Dermis microvascular lymphatic vessel endothelial cell (primary cell): ENCODE data around the gene C3orf20. TPM values are rescaled to one million over a fixed set of nuclear protein-coding genes. Genes with fewer than 3 reads are reported as not detected.

ENCODE experiments used
- DNase-seq, 2 donors: peaks; one replicate each; pipeline versions ENCODE4 v3.0.0 to v3.0.0-alpha.2; 2010; ENCODE audit warnings: low read depth in 2 of 2
- total RNA-seq: library from RNA; depleted of rRNA; stranded (reverse); fragments of >200 nt; gene quantifications from 2 replicates; pipeline ENCODE4 v1.2.1, GENCODE V29; 2014

The C3orf20 gene
- total RNA-seq, 1 donor from 2014 or later = not detected

GRCh38 chr3:14698601-14699244 is 23.8 kb downstream of the C3orf20 start:
- no peak for DNase-seq

DNA sequence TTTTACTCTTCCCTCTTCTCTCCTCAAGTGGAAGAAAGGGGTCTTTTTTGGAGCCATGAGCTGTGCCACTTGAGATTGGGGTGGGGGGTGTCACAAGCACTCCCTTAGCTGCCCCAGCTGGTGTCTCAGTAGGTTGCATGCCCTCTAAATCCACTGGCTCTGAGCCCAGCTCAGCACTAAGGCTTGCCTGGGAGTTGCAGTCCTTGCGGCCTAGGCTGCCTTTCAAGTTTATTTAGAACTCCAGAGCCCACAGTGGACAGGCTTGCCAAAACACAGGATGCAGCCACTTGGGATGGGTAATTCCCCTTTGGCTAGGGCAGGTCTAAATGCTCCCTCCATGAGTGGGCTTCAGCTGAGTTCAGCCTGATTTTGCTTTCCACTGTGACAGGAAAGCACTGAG is 24.7 kb downstream of the C3orf20 start:
- DNase-seq = no peak

GRCh38 chr3:14700891-14701290 is 25.9 kb downstream of the C3orf20 start:
- no peak for DNase-seq

DNA sequence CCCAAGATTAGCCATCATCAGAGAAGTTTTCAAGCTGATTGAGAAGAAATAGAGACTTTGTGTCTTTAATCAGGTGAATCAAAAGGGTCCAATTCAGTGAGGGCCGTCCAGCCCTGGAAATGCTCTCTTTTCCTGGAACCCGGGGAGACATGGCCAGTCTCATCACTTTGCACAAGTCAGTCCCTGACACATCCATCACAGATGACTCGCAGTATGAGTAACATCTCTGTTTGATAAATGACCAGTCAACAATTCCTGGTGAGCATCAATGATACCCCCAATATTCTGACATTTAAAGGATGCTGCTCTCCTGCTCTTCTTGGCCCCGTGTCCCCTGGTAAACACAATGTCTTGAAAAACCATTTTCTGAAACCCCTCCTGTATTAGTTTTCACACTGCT is 26.7 kb downstream of the C3orf20 start:
- no peak for DNase-seq

DNA sequence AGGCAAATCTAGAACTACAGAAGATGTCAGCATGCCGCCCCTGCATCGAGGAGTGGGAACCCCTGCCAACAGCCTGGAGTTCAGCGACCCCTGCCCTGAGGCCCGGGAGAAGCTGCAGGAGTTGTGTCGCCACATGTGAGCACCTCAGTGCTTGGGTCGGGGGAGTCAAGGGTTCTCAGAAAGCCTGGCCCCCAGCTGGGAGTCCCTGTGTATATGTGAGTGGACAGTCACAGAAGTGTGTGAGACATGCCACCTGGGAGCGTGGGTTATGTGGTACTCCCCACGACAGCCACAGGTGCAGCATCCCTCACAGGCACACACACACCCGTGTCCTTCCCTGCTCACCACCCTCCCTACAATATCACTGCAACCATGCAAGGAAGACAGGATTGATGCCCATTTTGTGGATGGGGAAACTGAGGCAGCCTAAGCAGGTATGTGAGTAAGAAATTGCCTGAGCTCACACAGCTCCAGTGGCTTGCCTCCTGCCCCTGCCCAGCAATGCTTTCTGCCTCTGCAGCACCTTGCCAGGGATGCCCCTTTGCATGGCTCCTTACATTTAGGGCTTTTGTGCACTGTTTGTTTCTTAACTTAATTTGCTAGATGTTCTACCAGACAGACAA is 28.3 kb downstream of the C3orf20 start:
- DNase-seq = no peak

DNA sequence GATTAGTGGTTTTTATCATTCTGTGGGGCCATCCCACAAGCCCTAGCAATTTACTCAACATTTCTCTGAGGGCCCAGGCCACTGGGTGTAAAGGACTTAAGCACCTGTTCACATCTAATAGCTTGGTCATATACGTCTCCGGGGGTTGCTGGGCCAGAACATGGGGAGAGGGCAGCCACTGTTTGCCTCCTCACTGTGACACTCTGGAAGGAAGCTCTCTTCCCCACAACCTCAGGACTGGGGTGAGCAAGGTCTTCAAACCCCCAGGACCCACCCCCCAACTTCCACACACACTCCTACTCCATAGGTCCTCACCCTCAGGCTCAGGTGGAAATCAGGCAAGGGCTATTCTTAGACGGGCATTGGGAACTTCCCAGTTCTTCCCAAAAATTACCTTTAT is 28.9 kb downstream of the C3orf20 start:
- no peak for DNase-seq

DNA sequence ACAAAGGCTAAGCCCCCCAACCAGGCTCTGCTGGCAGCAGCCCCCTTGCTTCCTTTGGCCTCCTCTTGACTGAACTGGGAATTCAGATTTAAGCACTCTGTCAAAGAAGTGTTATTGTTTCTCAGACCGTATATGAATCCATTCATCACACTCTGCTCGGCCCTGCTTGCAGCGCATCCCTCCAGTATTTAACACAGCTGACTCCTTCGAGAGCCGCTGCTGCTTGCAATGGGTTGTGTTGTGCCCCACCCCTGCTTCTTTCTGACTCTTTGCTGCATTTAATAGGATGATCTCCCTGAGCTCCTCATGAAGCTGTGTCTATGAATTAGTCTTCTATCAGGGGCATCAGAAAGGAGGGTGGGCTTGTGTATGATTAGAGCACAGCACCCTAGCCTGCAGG is 31.2 kb downstream of the C3orf20 start:
- no peak for DNase-seq

- no peak for DNase-seq
These were observed 41.6 kb downstream of the C3orf20 start for GRCh38 chr3:14716591-14716990.

GRCh38 chr3:14717307-14717706 is 42.4 kb downstream of the C3orf20 start:
- DNase-seq = no peak

DNA sequence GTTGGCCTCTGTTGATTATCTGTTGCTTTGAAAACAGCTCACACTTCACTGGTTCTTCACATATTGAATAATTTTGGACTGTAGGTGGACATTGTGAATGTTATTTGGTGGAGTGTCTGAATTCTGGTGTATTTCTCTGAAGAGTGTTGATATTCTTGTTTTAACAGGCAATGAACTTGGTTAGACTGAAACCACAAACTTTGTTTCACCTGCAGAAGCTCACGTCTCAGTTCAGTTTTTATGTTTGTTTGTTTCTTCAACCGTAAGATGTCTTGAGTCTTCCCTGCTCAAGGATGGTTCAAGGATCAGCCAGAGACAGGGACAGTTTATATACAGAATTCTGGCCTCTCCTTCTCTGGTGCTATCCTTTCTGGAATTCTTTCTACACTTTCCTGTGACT is 43.6 kb downstream of the C3orf20 start:
- DNase-seq = no peak

- DNase-seq = no peak
These were observed 44.1 kb downstream of the C3orf20 start for GRCh38 chr3:14719006-14719405.

- DNase-seq = no peak
These were observed 46.4 kb downstream of the C3orf20 start for GRCh38 chr3:14721126-14721864.

GRCh38 chr3:14725013-14725412 is 50.1 kb downstream of the C3orf20 start:
- DNase-seq = no peak

GRCh38 chr3:14725564-14726440 is 50.9 kb downstream of the C3orf20 start:
- DNase-seq = no peak

DNA sequence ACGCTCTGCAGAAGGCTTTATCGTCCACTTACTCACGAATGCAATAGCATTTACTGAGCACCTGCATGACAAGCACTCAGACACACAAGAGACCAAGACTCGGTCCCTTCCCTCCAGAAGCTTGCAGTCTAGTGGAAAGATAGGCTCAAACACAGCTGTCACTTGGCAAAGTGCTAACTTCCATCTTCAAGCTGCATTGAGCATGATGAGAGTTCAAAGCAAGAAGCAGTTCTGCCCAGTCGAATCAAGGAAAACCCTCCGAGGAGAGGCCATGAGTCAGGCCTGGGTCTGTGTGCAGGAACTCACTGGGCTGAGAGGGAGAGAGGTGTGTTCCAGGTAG is 51.5 kb downstream of the C3orf20 start:
- DNase-seq = no peak

DNA sequence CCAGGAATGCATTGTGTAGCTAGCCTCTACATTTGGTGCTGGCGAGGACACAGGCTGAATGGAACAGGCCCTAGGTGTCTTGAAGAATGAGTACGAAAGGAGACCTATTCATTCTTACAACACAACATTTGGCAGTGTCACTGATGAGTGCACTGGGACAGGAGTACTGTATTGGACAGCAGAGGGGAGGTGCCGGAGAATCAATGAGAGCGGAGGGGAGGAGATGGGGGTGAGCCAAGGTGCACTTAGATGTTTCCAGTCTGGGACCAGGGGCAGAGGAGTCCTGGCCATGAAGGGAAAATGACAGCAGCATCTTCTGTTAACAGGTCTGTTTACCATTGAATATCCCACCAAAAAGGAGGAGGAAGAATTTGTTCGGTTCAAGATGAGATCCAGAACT is 53.2 kb downstream of the C3orf20 start:
- DNase-seq = no peak

DNA sequence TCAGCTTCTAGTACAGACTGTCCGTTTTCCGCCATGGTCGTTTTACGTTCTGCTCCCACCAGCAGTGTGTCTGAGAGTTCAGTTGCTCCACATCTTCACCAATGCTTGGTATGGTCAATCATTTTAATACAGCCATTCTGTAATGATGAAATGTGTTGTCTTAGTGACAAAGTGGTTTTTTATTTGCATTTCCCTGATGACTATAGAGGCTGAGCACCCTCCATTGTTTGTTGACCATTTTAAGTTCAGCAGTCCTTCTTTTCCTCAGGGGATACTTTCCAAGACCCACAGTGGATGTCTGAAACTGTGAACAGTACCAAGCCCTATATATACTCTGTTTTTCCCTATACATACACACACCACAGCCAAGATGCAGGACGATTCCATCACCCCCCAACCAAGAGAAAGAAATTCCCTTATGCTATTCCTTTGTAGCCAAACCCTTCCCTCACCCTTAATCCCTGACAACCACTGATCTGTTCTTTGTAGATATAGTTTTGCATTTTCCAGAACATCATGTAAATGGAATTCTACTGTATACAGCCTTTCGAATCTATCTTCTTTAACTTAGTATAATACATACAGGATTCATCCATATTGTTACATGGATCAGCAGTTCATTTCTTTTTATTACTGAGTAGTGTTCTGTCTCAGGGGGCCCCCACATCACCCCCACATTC is 55.9 kb downstream of the C3orf20 start:
- DNase-seq = no peak

GRCh38 chr3:14740983-14741382 is 66.0 kb downstream of the C3orf20 start:
- no peak for DNase-seq

DNA sequence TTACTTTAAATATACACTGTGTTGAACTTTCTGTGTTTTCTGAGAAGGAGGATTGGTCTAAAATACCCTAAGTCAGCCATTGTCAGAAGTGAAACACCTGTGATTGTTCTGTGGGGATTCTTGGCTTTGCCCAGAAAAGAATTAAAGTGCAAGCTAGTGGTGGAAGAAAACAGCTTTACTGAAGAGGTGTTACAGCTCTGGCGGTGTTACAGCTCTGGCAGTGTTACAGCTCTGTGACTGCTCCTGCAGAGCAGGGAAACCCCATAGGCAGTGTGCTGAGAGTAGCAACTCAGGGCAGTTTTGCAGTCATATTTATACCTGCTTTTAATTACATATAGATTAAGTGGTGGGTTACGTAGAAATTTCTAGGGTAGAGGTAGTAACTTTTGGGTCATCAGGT is 66.6 kb downstream of the C3orf20 start:
- no peak for DNase-seq

GRCh38 chr3:14744556-14744955 is 69.6 kb downstream of the C3orf20 start:
- DNase-seq = no peak

DNA sequence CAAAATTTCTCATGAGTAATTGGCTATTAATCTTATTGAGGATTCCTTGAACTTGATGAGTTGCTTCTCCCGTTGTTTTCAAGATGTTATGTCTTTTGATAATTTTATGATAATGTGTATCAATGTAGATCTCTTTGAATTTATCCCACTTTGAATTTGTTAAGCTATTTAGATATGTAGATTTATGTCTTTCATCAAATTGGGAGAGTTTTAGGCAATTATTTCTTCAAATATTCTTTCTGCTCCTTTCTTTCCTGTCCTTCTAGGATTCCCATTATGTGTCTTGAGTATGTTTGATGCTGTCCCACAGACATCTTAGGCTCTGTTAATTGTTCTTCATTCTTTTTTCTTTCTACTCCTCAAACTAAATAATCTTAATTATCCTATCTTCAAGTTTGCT is 75.7 kb downstream of the C3orf20 start:
- no peak for DNase-seq
